HCT116 (cell line): ENCODE measurements around the gene ZNF628. TPM values are rescaled to one million over a fixed set of nuclear protein-coding genes. Genes with fewer than 3 reads are reported as not detected.
"Not testable (repeated sequence)": the region's sequence is repeated elsewhere in the genome, so short reads cannot be mapped to it uniquely, and the experiment has no call there.

ENCODE experiments used
- ATAC-seq: fragments of 200-7000 bp; cut with Tn5 transposase; 2 replicates; pipeline ENCODE4 v1.9.1; 2020; ENCODE audit warnings: mild to moderate bottlenecking, moderate library complexity
- BruUV-seq: library from RNA; stranded (reverse); fragments of 400-500 nt; replicated peaks from 2 replicates; lab custom pipeline; 2021; lab: Mats Ljungman, UMichigan
- CTCF ChIA-PET: fragments of 300-600 bp; sonication (Branson Sonifier 250); formaldehyde crosslinking; loops from one replicate; lab custom pipeline; 2021; ENCODE audit warnings: antibody characterized with exemption; lab: Charles Lee
- POLR2A ChIA-PET: fragments of 300-600, 350-600 bp; sonication (Branson Sonifier 250); formaldehyde crosslinking; loops from one replicate; lab custom pipeline; 2021; ENCODE audit warnings: antibody characterized with exemption; lab: Charles Lee
- RAD21 ChIA-PET, 2 experiments: fragments of 300-600 bp; sonication (Branson Sonifier 250); formaldehyde crosslinking; loops; one replicate each; lab custom pipeline; 2023; ENCODE audit warnings: low total read pairs in 2 of 2; ENCODE audit not compliant: uncharacterized antibody in 2 of 2, unreplicated experiment in 2 of 2, low non-redundant PET in 1 of 2; lab: Charles Lee
- DNase-seq: peaks from one replicate; pipeline ENCODE4 v3.0.0-alpha.2; 2010; ENCODE audit warnings: low read depth, low spot score
- H2AFZ ChIP-seq: fragments of 200-600 bp; shearing (Covaris generic), sonication (generic); 2 replicates; pipeline ENCODE4 v1.6.1; 2017; ENCODE audit warnings: low read depth, mixed run types, mixed read lengths, antibody characterized with exemption, low read length; ENCODE audit not compliant: poor library complexity, severe bottlenecking
- H3K27ac ChIP-seq: 2 replicates; pipeline ENCODE4 v1.5.1; 2012; ENCODE audit warnings: low read depth, low read length
- H3K27me3 ChIP-seq: fragments of 200-600 bp; sonication (generic); 2 replicates; pipeline ENCODE4 v1.6.1; 2016; ENCODE audit warnings: mixed run types, low read length, mixed read lengths; ENCODE audit not compliant: insufficient read depth
- H3K36me3 ChIP-seq, 2 experiments: fragments of 200-500 bp in 1 of 2; fragments of 200-600 bp in 1 of 2; sonication (Bioruptor generic) in 1 of 2; sonication (generic) in 1 of 2; 2 replicates each; pipeline versions ENCODE4 v1.5.1 to v1.6.1; 2014 to 2016; ENCODE audit warnings: low read length in 2 of 2, inconsistent platforms in 1 of 2, mixed read lengths in 1 of 2, mixed run types in 1 of 2; ENCODE audit not compliant: insufficient read depth in 2 of 2, control insufficient read depth in 1 of 2
- H3K4me1 ChIP-seq, 2 experiments: fragments of 200-600 bp in 1 of 2; sonication (generic) in 1 of 2; 2 replicates each; pipeline versions ENCODE4 v1.5.1 to v1.6.1; 2012 to 2017; ENCODE audit warnings: low read length in 2 of 2, inconsistent platforms in 1 of 2, mild to moderate bottlenecking in 1 of 2, mixed read lengths in 1 of 2, mixed run types in 1 of 2, moderate library complexity in 1 of 2; ENCODE audit not compliant: insufficient read depth in 2 of 2, control insufficient read depth in 1 of 2
- H3K4me2 ChIP-seq: fragments of 200-600 bp; sonication (generic); 2 replicates; pipeline ENCODE4 v1.6.1; 2017; ENCODE audit warnings: mixed run types, low read length, mixed read lengths
- H3K4me3 ChIP-seq, 2 experiments: fragments of 200-600 bp in 1 of 2; sonication (generic) in 1 of 2; replicated peaks in 1 of 2; 2 replicates each; pipeline ENCODE4 v1.5.1; 2011 to 2016; ENCODE audit warnings: low read length in 2 of 2, control low read depth in 1 of 2, low read depth in 1 of 2, mild to moderate bottlenecking in 1 of 2, mixed read lengths in 1 of 2, mixed run types in 1 of 2
- H3K79me2 ChIP-seq: fragments of 200-600 bp; sonication (generic); 2 replicates; pipeline ENCODE4 v1.6.1; 2017; ENCODE audit warnings: mild to moderate bottlenecking, mixed run types, low read length, moderate library complexity, mixed read lengths; ENCODE audit not compliant: insufficient read depth
- H3K9ac ChIP-seq: fragments of 200-600 bp; sonication (generic); 2 replicates; pipeline ENCODE4 v1.6.1; 2016; ENCODE audit warnings: low read length, mixed read lengths
- H3K9me2 ChIP-seq: fragments of 200-600 bp; sonication (generic), shearing (Covaris generic); 2 replicates; pipeline ENCODE4 v1.6.1; 2017; ENCODE audit warnings: mixed run types, mild to moderate bottlenecking, moderate library complexity; ENCODE audit not compliant: insufficient read depth
- H3K9me3 ChIP-seq, 2 experiments: fragments of 200-500 bp in 1 of 2; fragments of 200-600 bp in 1 of 2; sonication (Bioruptor generic) in 1 of 2; sonication (generic) in 1 of 2; 2 replicates each; pipeline ENCODE4 v1.6.1; 2014 to 2017; ENCODE audit warnings: low read length in 2 of 2, mixed read lengths in 2 of 2, inconsistent platforms in 1 of 2, low read depth in 1 of 2, mild to moderate bottlenecking in 1 of 2, mixed run types in 1 of 2, moderate library complexity in 1 of 2; ENCODE audit not compliant: control insufficient read depth in 1 of 2, insufficient read depth in 1 of 2
- H4K20me1 ChIP-seq: fragments of 200-600 bp; sonication (generic), shearing (Covaris generic); 2 replicates; pipeline ENCODE4 v1.6.1; 2017; ENCODE audit warnings: mixed run types, mild to moderate bottlenecking, moderate library complexity; ENCODE audit not compliant: insufficient read depth
- POLR2A ChIP-seq: IDR thresholded peaks from 2 replicates; pipeline ENCODE4 v1.7.0; 2011; ENCODE audit warnings: borderline replicate concordance; ENCODE audit not compliant: insufficient read depth, insufficient read length; ENCODE audit errors: extremely low read depth
- ZNF274 ChIP-seq: fragments of 200-500 bp; sonication (Bioruptor generic); IDR thresholded peaks from 2 replicates; pipeline ENCODE4 v1.6.1; 2014; ENCODE audit warnings: mild to moderate bottlenecking, low read depth, low read length, inconsistent platforms
- intact Hi-C: fragments of 100-400 bp; cut with micrococcal nuclease; formaldehyde crosslinking; loops from 2 replicates; pipeline ENCODE4 v1.10.0; 2022
- total RNA-seq: library from RNA; stranded (reverse); gene quantifications from one replicate; pipeline ENCODE4 v1.2.1, GENCODE V29; 2021; ENCODE audit not compliant: unreplicated experiment

ZNF628 gene
- total RNA-seq, 1 experiment from 2014 or later: 14.9 TPM

DNA sequence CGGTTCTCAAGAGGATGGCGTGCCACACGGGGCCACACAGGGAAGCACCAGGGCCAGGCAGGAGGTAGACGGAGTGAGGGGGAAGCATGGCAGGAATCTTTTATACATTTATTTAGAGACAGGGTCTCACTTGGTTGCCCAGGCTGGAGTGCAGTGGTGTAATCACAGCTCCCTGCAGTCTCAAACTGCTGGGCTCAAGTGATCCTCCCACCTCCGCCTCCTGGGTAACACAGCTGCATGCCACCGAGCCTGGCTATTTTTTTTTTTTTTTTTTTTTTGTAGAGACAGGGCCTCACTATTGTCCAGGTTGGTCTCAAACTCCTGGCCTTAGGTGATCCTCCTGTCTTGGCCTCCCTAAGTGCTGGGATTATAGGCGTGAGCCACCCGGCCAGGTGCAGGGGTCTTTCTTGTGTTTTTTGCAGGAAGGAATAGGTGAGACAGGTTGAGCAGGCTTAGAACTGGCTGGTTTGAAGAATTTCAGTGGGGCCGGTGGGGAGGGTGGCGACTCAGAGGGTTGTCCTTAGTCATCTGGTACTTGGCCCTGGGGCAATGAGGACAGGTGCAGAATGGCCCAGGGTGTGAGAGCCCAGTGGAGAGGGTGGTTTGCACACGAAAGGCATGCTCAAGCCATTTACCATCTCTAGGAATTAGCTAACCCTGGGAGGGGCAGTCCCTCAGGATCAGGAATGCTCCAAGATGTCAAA is 19.4 kb downstream of the ZNF628 start:
- H3K9ac ChIP-seq: no peak overlapping the region
- CTCF ChIA-PET: interaction anchor here (0.6 to 2.0 kb wide), 2 partner anchors 8 to 11 kb away, joined by 4 to 5 read pairs; no protein-coding TSS in a partner anchor
- BruUV-seq: no TSS peak
- RAD21 ChIA-PET: interaction anchor here in 1 of 2 experiments (0.7 kb wide), 1 partner anchor 129 kb away, joined by 4 read pairs; the partner anchor contains the start of gene ZNF784
- no peaks in the 10 kb centered on the region for H3K9me3 ChIP-seq
- H3K36me3 ChIP-seq: no peaks in the 10 kb centered on the region
- H3K4me3 ChIP-seq: no peak overlapping the region
- peak; percentile 38; the same call in 1 of the 2 replicates for ATAC-seq
- no peak overlapping the region for H3K4me2 ChIP-seq
- H3K27me3 ChIP-seq: no peaks in the 10 kb centered on the region
- no peak for DNase-seq
- H2AFZ ChIP-seq: no peak overlapping the region
- H3K9me2 ChIP-seq: no peaks in the 10 kb centered on the region
- H3K4me1 ChIP-seq: peaks cover 0 to 8% of the 10 kb centered on the region in 2 experiments; a peak in 1 of 4 replicates
- no peaks in the 10 kb centered on the region for H4K20me1 ChIP-seq
- H3K79me2 ChIP-seq: no peaks in the 10 kb centered on the region
- intact Hi-C loops: no loop called here
- H3K27ac ChIP-seq: no peak overlapping the region
- POLR2A ChIA-PET: no interaction called here
- no peak for TF ChIP-seq POLR2A
- TF ChIP-seq ZNF274: no peak

DNA sequence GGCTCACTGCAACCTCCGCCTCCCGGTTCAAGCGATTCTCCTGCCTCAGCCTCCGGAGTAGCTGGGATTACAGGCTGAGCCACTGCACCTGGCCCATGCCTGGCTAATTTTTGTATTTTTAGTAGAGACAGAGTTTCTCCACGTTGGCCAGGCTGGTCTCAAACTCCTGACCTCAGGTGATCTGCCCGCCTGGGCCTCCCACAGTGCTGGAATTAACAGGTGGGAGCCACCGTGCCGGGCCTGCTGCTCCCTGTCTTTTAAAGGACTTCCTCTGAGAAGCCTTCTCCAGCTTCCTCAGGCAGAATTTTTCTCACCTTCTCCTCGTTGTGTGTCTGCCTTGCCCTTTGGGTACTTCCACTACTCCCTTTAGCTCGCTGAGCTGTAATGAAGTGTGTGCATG is 20.4 kb downstream of the ZNF628 start:
- intact Hi-C loops, H3K36me3 ChIP-seq, H3K9me3 ChIP-seq, POLR2A ChIA-PET, H3K4me1 ChIP-seq, ATAC-seq, H3K4me2 ChIP-seq, H3K4me3 ChIP-seq, H4K20me1 ChIP-seq, H3K9me2 ChIP-seq, CTCF ChIA-PET, H2AFZ ChIP-seq, BruUV-seq, H3K27me3 ChIP-seq, H3K79me2 ChIP-seq, H3K9ac ChIP-seq, H3K27ac ChIP-seq, DNase-seq: not testable (repeated sequence)
- RAD21 ChIA-PET: interaction anchor here in 1 of 2 experiments (0.7 kb wide), 1 partner anchor 356 kb away, joined by 4 read pairs; no protein-coding TSS in a partner anchor
